Trophoblast cell (in vitro differentiated cells and primary cell): ENCODE data around the gene CST8.

ENCODE experiments used
- DNase-seq, 2 donors: peaks; one replicate each; pipeline ENCODE4 v3.0.0-alpha.2; 2016
- H2AFZ ChIP-seq: 2 replicates; pipeline ENCODE4 v1.6.1; 2013; ENCODE audit warnings: low read length, moderate library complexity, mild to moderate bottlenecking; ENCODE audit not compliant: insufficient read depth, poor library complexity
- H2AK5ac ChIP-seq: 2 replicates; pipeline ENCODE4 v1.6.1; 2013; ENCODE audit warnings: mild to moderate bottlenecking, low read length
- H2BK120ac ChIP-seq: 2 replicates; pipeline ENCODE4 v1.6.1; 2013; ENCODE audit warnings: low read length, mild to moderate bottlenecking, moderate library complexity; ENCODE audit not compliant: insufficient read depth, poor library complexity
- H2BK12ac ChIP-seq: 2 replicates; pipeline ENCODE4 v1.6.1; 2013; ENCODE audit warnings: mild to moderate bottlenecking, low read length, moderate library complexity
- H2BK5ac ChIP-seq: 2 replicates; pipeline ENCODE4 v1.6.1; 2013; ENCODE audit warnings: low read length, low read depth, moderate library complexity, mild to moderate bottlenecking; ENCODE audit not compliant: poor library complexity
- H3K14ac ChIP-seq: 2 replicates; pipeline ENCODE4 v1.6.1; 2013; ENCODE audit warnings: mild to moderate bottlenecking, low read length
- H3K18ac ChIP-seq: 2 replicates; pipeline ENCODE4 v1.6.1; 2013; ENCODE audit warnings: mild to moderate bottlenecking, low read length
- H3K23ac ChIP-seq: 2 replicates; pipeline ENCODE4 v1.6.1; 2013; ENCODE audit warnings: low read length
- H3K27ac ChIP-seq: 2 replicates; pipeline ENCODE4 v1.5.1; 2013; ENCODE audit warnings: low read depth, mild to moderate bottlenecking, inconsistent platforms, low read length, moderate library complexity
- H3K27me3 ChIP-seq: 2 replicates; pipeline ENCODE4 v1.6.1; 2013; ENCODE audit warnings: inconsistent platforms, mild to moderate bottlenecking, low read length, moderate library complexity; ENCODE audit not compliant: insufficient read depth
- H3K36me3 ChIP-seq, 2 experiments: 1 replicate in 1 of 2; 2 replicates in 1 of 2; pipeline ENCODE4 v1.6.1; 2013; ENCODE audit warnings: low read length in 2 of 2, mild to moderate bottlenecking in 2 of 2, moderate library complexity in 1 of 2; ENCODE audit not compliant: insufficient read depth in 2 of 2, control insufficient read depth in 1 of 2
- H3K4ac ChIP-seq: 2 replicates; pipeline ENCODE4 v1.6.1; 2013; ENCODE audit warnings: low read depth, mild to moderate bottlenecking, low read length, moderate library complexity
- H3K4me1 ChIP-seq, 2 experiments: 1 replicate in 1 of 2; 2 replicates in 1 of 2; pipeline ENCODE4 v1.6.1; 2013; ENCODE audit warnings: low read length in 2 of 2, mild to moderate bottlenecking in 2 of 2, moderate library complexity in 1 of 2; ENCODE audit not compliant: insufficient read depth in 2 of 2, control insufficient read depth in 1 of 2
- H3K4me2 ChIP-seq: 2 replicates; pipeline ENCODE4 v1.6.1; 2013; ENCODE audit warnings: inconsistent platforms, mild to moderate bottlenecking, low read length, moderate library complexity
- H3K4me3 ChIP-seq: 2 replicates; pipeline ENCODE4 v1.5.1; 2013; ENCODE audit warnings: mild to moderate bottlenecking, low read depth, low read length, inconsistent platforms
- H3K79me1 ChIP-seq: one replicate; pipeline ENCODE4 v1.6.1; 2013; ENCODE audit warnings: low read length
- H3K79me2 ChIP-seq: 2 replicates; pipeline ENCODE4 v1.6.1; 2013; ENCODE audit warnings: low read length, mild to moderate bottlenecking; ENCODE audit not compliant: control insufficient read depth, insufficient read depth, poor library complexity
- H3K9ac ChIP-seq: 2 replicates; pipeline ENCODE4 v1.6.1; 2013; ENCODE audit warnings: mild to moderate bottlenecking, low read length
- H3K9me3 ChIP-seq: 2 replicates; pipeline ENCODE4 v1.6.1; 2013; ENCODE audit warnings: low read depth, mild to moderate bottlenecking, control low read depth, inconsistent platforms, low read length; ENCODE audit not compliant: insufficient read depth
- H4K12ac ChIP-seq: 2 replicates; pipeline ENCODE4 v1.6.1; 2013; ENCODE audit warnings: low read depth, mild to moderate bottlenecking, low read length, moderate library complexity
- H4K8ac ChIP-seq: 2 replicates; pipeline ENCODE4 v1.6.1; 2013; ENCODE audit warnings: low read depth, mild to moderate bottlenecking, low read length, moderate library complexity
- H4K91ac ChIP-seq: one replicate; pipeline ENCODE4 v1.6.1; 2013; ENCODE audit warnings: low read depth, mild to moderate bottlenecking, low read length, moderate library complexity
- WGBS: extraction: QIAGEN DNeasy Blood & Tissue Kit; methylation state at CpG from one replicate; pipeline ENCODE4 v1.1.7; 2013; ENCODE audit warnings: missing lambda C conversion rate; ENCODE audit not compliant: insufficient read length, insufficient coverage; ENCODE audit errors: extremely low coverage; 5-methylcytosine and 5-hydroxymethylcytosine counted together

The CST8 gene

GRCh38 chr20:23532533-23532932, 41.6 kb downstream of the CST8 start:
- Histone ChIP-seq H2BK120ac (no peak overlapping the region), H3K79me2 (no peaks in the 10 kb centered on the region), H3K14ac (no peak overlapping the region), H2AFZ (no peak overlapping the region), H3K4me3 (no peak overlapping the region), H3K4ac (no peak overlapping the region), H3K23ac (no peak overlapping the region), H3K36me3 (no peaks in the 10 kb centered on the region), H2BK12ac (no peak overlapping the region), H2AK5ac (no peak overlapping the region), H3K18ac (no peak overlapping the region), H4K12ac (no peak overlapping the region), H3K9me3 (peaks cover 1% of the 10 kb centered on the region), H3K79me1 (no peaks in the 10 kb centered on the region), H3K4me1 (no peaks in the 10 kb centered on the region), H3K27ac (no peak overlapping the region), H4K91ac (no peak overlapping the region), H3K9ac (no peak overlapping the region), H2BK5ac (no peak overlapping the region), H3K27me3 (no peaks in the 10 kb centered on the region), H3K4me2 (no peak overlapping the region), H4K8ac (no peak overlapping the region)
- no CpG with 5 or more reads among the region's 1 CpG for WGBS
- no peak for DNase-seq

DNA sequence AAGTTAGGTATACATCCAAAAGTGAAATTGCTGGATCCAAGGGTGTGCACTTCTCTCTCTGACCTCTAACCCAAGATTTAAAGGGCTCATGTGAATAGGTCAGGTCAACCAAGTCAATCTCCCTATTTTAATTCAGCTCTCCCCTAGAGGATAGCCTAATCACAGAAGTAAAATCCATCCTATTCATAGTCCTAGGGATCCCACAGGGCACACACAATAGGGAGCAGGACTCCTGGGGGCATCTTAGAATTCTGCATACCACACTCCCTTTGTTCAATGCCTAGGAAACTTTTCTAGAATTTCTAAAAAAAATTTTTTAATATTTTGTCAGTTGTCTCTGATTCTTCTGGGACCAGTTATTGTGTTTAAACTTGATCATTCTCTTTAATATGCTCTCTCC, 42.2 kb downstream of the CST8 start:
- Histone ChIP-seq H3K14ac (no peak overlapping the region), H4K8ac (no peak overlapping the region), H3K18ac (no peak overlapping the region), H2AFZ (no peak overlapping the region), H2AK5ac (no peak overlapping the region), H3K4me1 (no peaks in the 10 kb centered on the region), H3K36me3 (no peaks in the 10 kb centered on the region), H3K79me2 (no peaks in the 10 kb centered on the region), H3K23ac (no peak overlapping the region), H3K4ac (no peak overlapping the region), H3K27ac (no peak overlapping the region), H2BK5ac (no peak overlapping the region), H4K12ac (no peak overlapping the region), H2BK12ac (no peak overlapping the region), H3K4me3 (no peak overlapping the region), H3K79me1 (no peaks in the 10 kb centered on the region), H3K9ac (no peak overlapping the region), H3K27me3 (no peaks in the 10 kb centered on the region), H3K9me3 (peaks cover 1% of the 10 kb centered on the region), H2BK120ac (no peak overlapping the region), H3K4me2 (no peak overlapping the region), H4K91ac (no peak overlapping the region)
- no peak for DNase-seq

- WGBS, result no CpG with 5 or more reads among the region's 20 CpGs
- no peak overlapping the region for H2AK5ac ChIP-seq
Measured at GRCh38 chr20:23534801-23535593, 44.1 kb downstream of the CST8 start.

DNA sequence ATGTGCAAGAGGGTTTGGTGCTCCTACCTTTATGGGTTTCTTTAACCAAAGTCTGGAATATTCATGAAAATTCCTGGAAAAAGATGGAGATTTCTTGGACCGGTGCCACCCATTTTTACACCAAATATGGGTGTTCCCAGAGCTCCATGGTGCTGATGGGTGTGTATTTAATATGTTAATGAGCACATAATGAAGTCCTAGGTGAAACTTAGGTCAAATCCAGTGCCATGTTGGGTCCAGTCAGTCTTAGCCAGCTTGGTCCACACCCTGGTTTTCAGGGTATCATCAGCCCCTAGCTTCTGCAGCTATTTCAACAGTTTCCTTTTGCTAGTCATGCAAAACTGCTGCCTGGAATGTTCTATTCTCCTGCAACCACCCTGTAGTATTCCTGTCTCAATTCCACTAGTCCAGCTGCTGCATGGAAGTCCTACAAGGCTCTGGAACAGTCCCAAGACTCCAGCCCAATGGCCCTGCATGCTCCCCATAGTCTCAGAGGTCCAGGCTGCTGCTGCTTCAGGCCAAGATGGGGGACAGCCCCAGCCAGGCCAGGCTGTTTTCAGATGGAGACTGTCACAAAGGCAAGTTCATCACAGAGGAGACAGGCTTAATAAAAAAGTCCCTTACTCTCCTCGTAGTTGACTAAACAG, 45.5 kb downstream of the CST8 start:
- H3K23ac ChIP-seq, result no peak overlapping the region
- H3K36me3 ChIP-seq, result no peaks in the 10 kb centered on the region
- H2BK12ac ChIP-seq, result no peak overlapping the region
- no peak overlapping the region for H3K14ac ChIP-seq
- no peak for DNase-seq
- no peaks in the 10 kb centered on the region for H3K79me1 ChIP-seq
- no peaks in the 10 kb centered on the region for H3K79me2 ChIP-seq
- H2BK120ac ChIP-seq, result no peak overlapping the region
- no peak overlapping the region for H2AK5ac ChIP-seq
- no peak overlapping the region for H3K4me3 ChIP-seq
- H3K4me1 ChIP-seq, result no peaks in the 10 kb centered on the region
- H4K8ac ChIP-seq, result no peak overlapping the region
- H4K12ac ChIP-seq, result no peak overlapping the region
- no peak overlapping the region for H3K4me2 ChIP-seq
- H3K27ac ChIP-seq, result no peak overlapping the region
- WGBS, result no CpG with 5 or more reads among the region's 2 CpGs
- H3K9ac ChIP-seq, result no peak overlapping the region
- no peak overlapping the region for H3K18ac ChIP-seq
- no peaks in the 10 kb centered on the region for H3K27me3 ChIP-seq
- H2AFZ ChIP-seq, result no peak overlapping the region
- no peak overlapping the region for H3K4ac ChIP-seq
- H3K9me3 ChIP-seq, result peaks cover 4% of the 10 kb centered on the region
- H4K91ac ChIP-seq, result no peak overlapping the region
- no peak overlapping the region for H2BK5ac ChIP-seq

More at GRCh38 chr20:23534801-23535593, 44.1 kb downstream of the CST8 start:
- H3K4ac ChIP-seq, result no peak overlapping the region
- H3K14ac ChIP-seq, result no peak overlapping the region
- no peak overlapping the region for H4K8ac ChIP-seq
- no peaks in the 10 kb centered on the region for H3K4me1 ChIP-seq
- H3K4me2 ChIP-seq, result no peak overlapping the region
- no peak overlapping the region for H2BK5ac ChIP-seq
- no peak overlapping the region for H3K9ac ChIP-seq
- no peaks in the 10 kb centered on the region for H3K79me1 ChIP-seq
- no peak for DNase-seq
- H2BK12ac ChIP-seq, result no peak overlapping the region
- H3K9me3 ChIP-seq, result peaks cover 4% of the 10 kb centered on the region
- H3K79me2 ChIP-seq, result no peaks in the 10 kb centered on the region
- H3K27ac ChIP-seq, result no peak overlapping the region
- no peak overlapping the region for H3K4me3 ChIP-seq
- no peaks in the 10 kb centered on the region for H3K27me3 ChIP-seq
- no peak overlapping the region for H3K23ac ChIP-seq
- no peak overlapping the region for H2AFZ ChIP-seq
- H2BK120ac ChIP-seq, result no peak overlapping the region
- no peak overlapping the region for H3K18ac ChIP-seq
- H4K91ac ChIP-seq, result no peak overlapping the region
- H4K12ac ChIP-seq, result no peak overlapping the region
- H3K36me3 ChIP-seq, result no peaks in the 10 kb centered on the region
